ENCODE measurements around the gene AGAP1. TPM values are rescaled to one million over a fixed set of nuclear protein-coding genes. Genes with fewer than 3 reads are reported as not detected.

The AGAP1 gene
- total and polyA plus RNA-seq, 2 donors (not counting 3 experiments of a cell fraction or from before 2014, with no cell fraction given) = 10.2 to 20.9 TPM

- Histone ChIP-seq H3K79me2 (ENCODE audit: control insufficient read depth, insufficient read depth, low read length) (no peaks in the 10 kb centered on the region), H3K9me3 (replicated peaks; ENCODE audit: control insufficient read depth, insufficient read depth, low read length) (no peaks in the 10 kb centered on the region), H4K20me1 (replicated peaks; ENCODE audit: control insufficient read depth, extremely low read depth, insufficient read depth, low read length) (no peaks in the 10 kb centered on the region), H3K9me1 (replicated peaks; ENCODE audit: control insufficient read depth, extremely low read depth, insufficient read depth, low read length) (no peaks in the 10 kb centered on the region), H3K9ac (replicated peaks; ENCODE audit: extremely low read depth, insufficient read depth, low read length) (no peak overlapping the region), H3K36me3 (ENCODE audit: control insufficient read depth in 2 of 2, extremely low read depth in 1 of 2, insufficient read depth in 2 of 2, low read length in 2 of 2) (no peaks in the 10 kb centered on the region), H3K4me3 (replicated peaks in 1 of 3; ENCODE audit: insufficient read depth in 1 of 3, low read depth in 1 of 3, low read length in 3 of 3) (no peak overlapping the region), H3K27ac (ENCODE audit: insufficient read depth, low read depth, low read length) (no peak overlapping the region), H3K4me1 (ENCODE audit: control insufficient read depth, extremely low read depth, insufficient read depth, low read length) (no peaks in the 10 kb centered on the region), H3K4me2 (ENCODE audit: insufficient read depth, low read length) (no peak overlapping the region), H3K27me3 (ENCODE audit: control insufficient read depth in 2 of 2, insufficient read depth in 2 of 2, low read length in 2 of 2) (no peaks in the 10 kb centered on the region), H2AFZ (ENCODE audit: low read depth, low read length) (no peak overlapping the region)
- ChIA-PET CTCF (interaction anchor here (0.7 to 1.9 kb wide), 6 partner anchors 11 to 388 kb away, joined by 3 to 12 read pairs (median 8); no protein-coding TSS in a partner anchor), POLR2A (no interaction called here)
- TF ChIP-seq CTCF (IDR thresholded peaks at IDR 0.05; ENCODE audit: extremely low read depth in 1 of 2, insufficient read depth in 1 of 2, low read depth in 1 of 2, low read length in 2 of 2) (peak; percentile 27 to 57), EZH2 (IDR thresholded peaks at IDR 0.05; ENCODE audit: borderline replicate concordance, low read depth, low read length, severe bottlenecking) (no peak)
- no TSS peak for BruUV-seq (replicated peaks)
- DNase-seq (ENCODE audit: low read depth, low spot score) (peak; percentile 24), FAIRE-seq (peak; percentile 55)
- dilution Hi-C loops (cut with MboI; ENCODE audit: extremely low pct_ligation_motif_present, low sequenced_read_pairs) (no loop called here), intact Hi-C loops (cut with micrococcal nuclease) (no loop called here)
These were observed 299.4 kb downstream of the AGAP1 start for GRCh38 chr2:235793163-235793752.

- Histone ChIP-seq H3K79me2 (ENCODE audit: control insufficient read depth, insufficient read depth, low read length) (no peaks in the 10 kb centered on the region), H3K27me3 (ENCODE audit: control insufficient read depth in 2 of 2, insufficient read depth in 2 of 2, low read length in 2 of 2) (no peaks in the 10 kb centered on the region), H3K27ac (ENCODE audit: insufficient read depth, low read depth, low read length) (no peak overlapping the region), H3K9me1 (replicated peaks; ENCODE audit: control insufficient read depth, extremely low read depth, insufficient read depth, low read length) (no peaks in the 10 kb centered on the region), H3K9ac (replicated peaks; ENCODE audit: extremely low read depth, insufficient read depth, low read length) (no peak overlapping the region), H3K4me2 (ENCODE audit: insufficient read depth, low read length) (no peak overlapping the region), H2AFZ (ENCODE audit: low read depth, low read length) (no peak overlapping the region), H3K4me3 (replicated peaks in 1 of 3; ENCODE audit: insufficient read depth in 1 of 3, low read depth in 1 of 3, low read length in 3 of 3) (no peak overlapping the region), H3K36me3 (ENCODE audit: control insufficient read depth in 2 of 2, extremely low read depth in 1 of 2, insufficient read depth in 2 of 2, low read length in 2 of 2) (peaks cover 0 to 9% of the 10 kb centered on the region in 2 experiments), H4K20me1 (replicated peaks; ENCODE audit: control insufficient read depth, extremely low read depth, insufficient read depth, low read length) (no peaks in the 10 kb centered on the region), H3K9me3 (replicated peaks; ENCODE audit: control insufficient read depth, insufficient read depth, low read length) (no peaks in the 10 kb centered on the region), H3K4me1 (ENCODE audit: control insufficient read depth, extremely low read depth, insufficient read depth, low read length) (no peaks in the 10 kb centered on the region)
- FAIRE-seq (no peak), DNase-seq (ENCODE audit: low read depth, low spot score) (no peak)
- TF ChIP-seq MYC (IDR thresholded peaks at IDR 0.05; ENCODE audit: low read depth, low read length) (no peak), MAX (IDR thresholded peaks at IDR 0.05; ENCODE audit: insufficient read depth, insufficient read length) (no peak), POLR2AphosphoS5 (IDR thresholded peaks at IDR 0.05; ENCODE audit: insufficient read depth, low read depth, low read length) (no peak), FOS (IDR thresholded peaks at IDR 0.05; ENCODE audit: borderline replicate concordance, insufficient read depth, low read length) (no peak), CTCF (IDR thresholded peaks at IDR 0.05; ENCODE audit: extremely low read depth in 1 of 2, insufficient read depth in 1 of 2, low read depth in 1 of 2, low read length in 2 of 2) (no peak), POLR2A (IDR thresholded peaks at IDR 0.05; ENCODE audit: low read depth, low read length) (no peak), EZH2 (IDR thresholded peaks at IDR 0.05; ENCODE audit: borderline replicate concordance, low read depth, low read length, severe bottlenecking) (no peak), JUN (IDR thresholded peaks at IDR 0.05; ENCODE audit: borderline replicate concordance, insufficient read depth, insufficient read length, low read depth) (no peak), GATA2 (IDR thresholded peaks at IDR 0.05; ENCODE audit: insufficient read depth, insufficient read length, low read depth, low read length) (no peak)
- dilution Hi-C loops (cut with MboI; ENCODE audit: extremely low pct_ligation_motif_present, low sequenced_read_pairs) = no loop called here
- intact Hi-C loops (cut with micrococcal nuclease) = no loop called here
- ChIA-PET POLR2A (no interaction called here), CTCF (no interaction called here)
- BruUV-seq (replicated peaks) = no TSS peak
These were observed 305.4 kb downstream of the AGAP1 start for GRCh38 chr2:235799281-235799680.

All from endothelial cell of umbilical vein (primary cell).